Measurements from ENCODE around the gene VMP1.
A peak's percentile ranks its signal among the peaks of the same experiment; 100 is the strongest.

DNA sequence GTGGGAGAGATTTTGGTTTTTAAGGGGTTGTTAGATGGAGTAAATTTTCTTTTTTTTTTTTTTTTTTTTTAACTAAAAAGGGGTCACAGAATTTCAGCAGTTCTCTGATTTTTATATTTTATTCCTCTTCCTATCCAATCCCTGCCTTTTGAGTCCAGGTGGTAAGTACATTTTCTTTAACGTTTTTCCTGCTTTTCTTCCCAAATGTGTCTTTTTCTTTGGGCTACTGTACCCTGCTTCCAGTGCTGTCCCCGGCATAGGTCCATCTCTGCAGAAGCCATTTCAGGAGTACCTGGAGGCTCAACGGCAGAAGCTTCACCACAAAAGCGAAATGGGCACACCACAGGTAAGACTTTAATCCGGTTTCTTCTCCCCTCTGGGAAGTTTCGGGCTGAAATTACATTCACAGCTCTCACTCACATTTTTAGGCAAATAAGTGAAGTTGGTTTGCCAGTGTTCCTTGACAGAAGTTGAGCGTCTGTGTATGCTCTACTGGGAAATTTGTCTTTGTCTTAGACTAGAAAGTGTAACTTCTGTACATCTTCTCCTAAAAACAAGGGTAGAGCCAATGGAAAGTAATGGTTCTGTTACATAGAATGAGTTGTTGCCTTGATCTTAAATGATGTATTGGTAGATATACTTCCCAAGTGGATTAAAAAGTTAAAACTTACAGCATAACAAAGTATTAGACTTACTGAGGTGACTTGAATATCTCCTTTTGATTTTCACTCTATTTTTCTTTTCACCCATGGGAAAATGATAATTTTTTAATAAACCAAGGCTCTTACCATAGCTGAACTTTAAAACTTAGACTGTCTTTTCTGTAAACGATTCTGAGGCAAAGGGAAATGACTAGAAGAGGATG lies 130.8 kb downstream of the VMP1 start:
- peak; percentile 86 for TF ChIP-seq POLR2A (IDR thresholded peaks at IDR 0.05; ENCODE audit: low read length)
- TF ChIP-seq GATA1 (IDR thresholded peaks at IDR 0.05; ENCODE audit: low read depth, low read length), result no peak

Data from erythroblast (primary cell).